GM12878 (cell line): ENCODE measurements around the gene SF3A1. TPM values are rescaled to one million over a fixed set of nuclear protein-coding genes. Genes with fewer than 3 reads are reported as not detected.

Source experiments
- ATAC-seq: fragments of 200-7000 bp; cut with Tn5 transposase; 3 replicates; pipeline ENCODE4 v1.9.1; 2020; ENCODE audit warnings: mild to moderate bottlenecking, moderate library complexity
- BruUV-seq: library from RNA; stranded (reverse); fragments of 400-500 nt; replicated peaks from 2 replicates; lab custom pipeline; 2021; lab: Mats Ljungman, UMichigan
- CTCF ChIA-PET: fragments of 300-600 bp; sonication (Branson Sonifier 250); formaldehyde crosslinking; extraction: SDS; loops from one replicate; lab custom pipeline; 2021; ENCODE audit warnings: inconsistent platforms; lab: Yijun Ruan, JAX
- POLR2A ChIA-PET: fragments of 350-600 bp; formaldehyde crosslinking; extraction: SDS; loops from one replicate; lab custom pipeline; 2021; ENCODE audit warnings: inconsistent platforms; lab: Charles Lee
- RAD21 ChIA-PET: fragments of 300-600 bp; sonication (Branson Sonifier 250); formaldehyde crosslinking; loops from one replicate; lab custom pipeline; 2023; ENCODE audit warnings: antibody characterized with exemption; ENCODE audit not compliant: unreplicated experiment; lab: Charles Lee
- SMC1A ChIA-PET: fragments of 300-600 bp; sonication (Branson Sonifier 250); formaldehyde crosslinking; loops from one replicate; lab custom pipeline; 2023; ENCODE audit not compliant: unreplicated experiment, uncharacterized antibody; lab: Charles Lee
- DNase-seq: peaks from one replicate; pipeline ENCODE4 v3.0.0-alpha.2; 2011; ENCODE audit warnings: low read depth, low spot score
- FAIRE-seq: peaks from 3 replicates; lab custom pipeline; 2011; peaks lifted over from hg19 to GRCh38; lab: Jason Lieb, UNC
- H2AFZ ChIP-seq: 2 replicates; pipeline ENCODE4 v1.6.0; 2011; ENCODE audit warnings: low read depth, low read length, control low read depth; ENCODE audit not compliant: control insufficient read depth
- H3K27ac ChIP-seq: 2 replicates; pipeline ENCODE4 v1.5.1; 2011; ENCODE audit warnings: control low read depth; ENCODE audit not compliant: control insufficient read depth, insufficient read depth
- H3K27me3 ChIP-seq, 2 experiments: replicated peaks in 1 of 2; 2 replicates each; pipeline versions ENCODE4 v1.6.0 to v1.6.1; 2011; ENCODE audit warnings: low read length in 1 of 2; ENCODE audit not compliant: control insufficient read depth in 2 of 2, insufficient read depth in 2 of 2
- H3K36me3 ChIP-seq, 2 experiments: 2 replicates each; pipeline ENCODE4 v1.5.1; 2011; ENCODE audit warnings: low read length in 1 of 2; ENCODE audit not compliant: control insufficient read depth in 2 of 2, insufficient read depth in 2 of 2
- H3K4me1 ChIP-seq: 2 replicates; pipeline ENCODE4 v1.6.1; 2011; ENCODE audit warnings: mild to moderate bottlenecking, low read length, moderate library complexity, mixed read lengths; ENCODE audit not compliant: control insufficient read depth, insufficient read depth
- H3K4me2 ChIP-seq: 2 replicates; pipeline ENCODE4 v1.6.0; 2011; ENCODE audit warnings: control low read depth; ENCODE audit not compliant: control insufficient read depth, insufficient read depth
- H3K4me3 ChIP-seq: fragments of 200-600 bp; sonication (generic); 2 replicates; pipeline ENCODE4 v1.5.1; 2016
- H3K79me2 ChIP-seq: 2 replicates; pipeline ENCODE4 v1.6.0; 2011; ENCODE audit warnings: low read length; ENCODE audit not compliant: control insufficient read depth, insufficient read depth
- H3K9ac ChIP-seq: 2 replicates; pipeline ENCODE4 v1.8.0; 2011; ENCODE audit warnings: low read length, control low read depth, mixed read lengths; ENCODE audit not compliant: control insufficient read depth, insufficient read depth
- H3K9me3 ChIP-seq: replicated peaks from 3 replicates; pipeline ENCODE4 v1.5.1; 2011; ENCODE audit warnings: mild to moderate bottlenecking, low read length; ENCODE audit not compliant: control insufficient read depth, insufficient read depth
- H4K20me1 ChIP-seq: 2 replicates; pipeline ENCODE4 v1.6.0; 2011; ENCODE audit not compliant: control insufficient read depth, insufficient read depth
- E4F1 ChIP-seq: fragments of 450-650 bp; IDR thresholded peaks from 2 replicates; pipeline ENCODE4 v1.6.1; 2018; ENCODE audit warnings: borderline replicate concordance, mild to moderate bottlenecking; ENCODE audit not compliant: partially characterized antibody
- POLR2A ChIP-seq: IDR thresholded peaks from 2 replicates; pipeline ENCODE4 v1.6.1; 2011; ENCODE audit warnings: low read depth, mild to moderate bottlenecking, low read length
- REST ChIP-seq: IDR thresholded peaks from 2 replicates; pipeline ENCODE4 v1.6.1; 2012; ENCODE audit warnings: mild to moderate bottlenecking, low read depth, low read length
- WGBS: methylation state at CpG from one replicate; pipeline ENCODE4 v1.1.6; 2016; ENCODE audit warnings: low lambda C conversion rate; ENCODE audit not compliant: insufficient replicate concordance, insufficient coverage; ENCODE audit errors: missing lambda C conversion rate; 5-methylcytosine and 5-hydroxymethylcytosine counted together
- in situ Hi-C: fragments of 300-500 bp; cut with MboI; formaldehyde crosslinking; loops from 9 replicates; pipeline ENCODE4 v1.14.3; 2018; ENCODE audit warnings: mixed read lengths
- intact Hi-C: fragments of 100-400 bp; cut with micrococcal nuclease; formaldehyde crosslinking; loops from one replicate; pipeline ENCODE4 v1.14.2; 2022; ENCODE audit not compliant: unreplicated experiment
- polyA plus RNA-seq, 11 experiments: library from polyadenylated mRNA; depleted of rRNA in 4 of 11; unstranded in 6 of 11; stranded (reverse) in 5 of 11; fragments of >200 nt; fragmentation: Nextera tagmentation in 4 of 11; fragmentation: Illumina TruSeq in 1 of 11; extraction: Ambion mirVana in 4 of 11; extraction: Trizol in 1 of 11; gene quantifications; 1 replicate in 1 of 11; 2 replicates in 10 of 11; pipeline versions ENCODE4 v1.2.1 to v1.2.3, GENCODE V29; 2011 to 2016; ENCODE audit warnings: inconsistent platforms in 2 of 11, missing spikeins in 2 of 11, low read depth in 1 of 11
- total RNA-seq, 4 experiments: library from RNA; depleted of rRNA in 3 of 4; stranded (reverse); fragments of >200 nt in 3 of 4; fragmentation: Illumina TruSeq in 1 of 4; extraction: Trizol in 1 of 4; gene quantifications; 2 replicates each; pipeline versions ENCODE4 v1.2.1 to v1.2.3, GENCODE V29; 2013 to 2021
- TF ChIP-seq, protein P1 (sequence below): fragments of 450-650 bp; formaldehyde crosslinking; IDR thresholded peaks from 2 replicates; pipeline ENCODE4 v1.4.0; 2020; ENCODE audit warnings: mild to moderate bottlenecking, moderate library complexity
- TF ChIP-seq, protein P2 (sequence below): fragments of 450-650 bp; IDR thresholded peaks from 2 replicates; pipeline ENCODE4 v1.6.1; 2017; ENCODE audit warnings: mild to moderate bottlenecking, low read depth, inconsistent platforms; ENCODE audit not compliant: poor library complexity, severe bottlenecking

The SF3A1 gene
- total and polyA plus RNA-seq, 10 of the 15 experiments (the other 5 are each of a cell fraction or from before 2014, with no cell fraction given), result 10.4 to 239 (median 46.0) TPM

DNA sequence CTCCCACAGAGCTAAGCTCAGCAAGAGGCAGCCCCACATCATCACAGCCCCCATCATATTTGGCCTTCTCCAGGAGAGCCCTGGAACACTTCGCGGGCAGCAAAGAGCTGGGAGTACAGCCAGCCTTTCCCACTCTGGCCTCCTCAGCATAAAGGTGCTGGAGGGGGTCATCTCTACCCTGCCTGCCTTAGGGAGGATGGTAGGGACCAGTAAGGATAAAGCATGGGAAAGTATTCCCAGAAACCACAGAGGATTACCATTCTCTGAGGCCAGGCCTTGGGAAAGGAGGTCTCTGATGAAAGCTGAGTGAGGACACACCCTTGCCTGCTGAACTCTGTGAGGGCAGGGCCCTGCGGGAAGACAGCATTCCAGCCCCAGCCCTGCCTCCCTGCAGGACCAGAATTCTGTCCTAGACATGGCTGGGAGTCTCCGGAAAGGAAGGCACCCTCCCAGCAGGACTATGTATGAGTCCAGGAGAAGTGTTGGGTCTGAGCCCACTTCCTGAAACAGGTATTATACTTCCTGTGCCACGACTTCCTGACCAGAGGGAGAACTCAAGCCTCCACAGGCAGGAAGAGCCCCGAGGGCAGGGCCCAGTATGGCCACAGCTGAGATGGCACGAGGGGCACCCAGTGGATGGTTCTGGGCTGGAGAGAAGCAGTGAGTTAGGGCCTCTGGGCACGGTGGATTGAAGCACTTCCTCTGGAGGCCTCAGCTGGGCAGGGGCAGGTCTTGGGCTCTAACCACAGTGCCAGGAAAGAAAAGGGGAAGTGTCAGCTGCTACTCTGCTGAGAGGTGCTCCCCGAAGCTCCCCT, 54.5 kb downstream of the SF3A1 start (continued):
- TF ChIP-seq REST, result no peak

GRCh38 chr22:30299322-30299721, 57.4 kb downstream of the SF3A1 start:
- CTCF ChIA-PET, result interaction anchor here (18.4 kb wide), 1 partner anchor 10 kb away, joined by 177 read pairs; the partner anchor contains the start of gene CASTOR1
- 92% methylated on average over 13 of the region's 13 CpGs for WGBS
- intact Hi-C loops (no loop called here), in situ Hi-C loops (no loop called here)
- BruUV-seq, result no TSS peak
- ATAC-seq (no peak), FAIRE-seq (no peak), DNase-seq (no peak)
- Histone ChIP-seq H3K27me3 (no peaks in the 10 kb centered on the region), H2AFZ (no peak overlapping the region), H3K4me2 (no peak overlapping the region), H3K27ac (no peak overlapping the region), H3K9me3 (no peaks in the 10 kb centered on the region), H4K20me1 (no peaks in the 10 kb centered on the region), H3K79me2 (peaks cover 4% of the 10 kb centered on the region), H3K4me3 (no peak overlapping the region), H3K36me3 (peaks cover 26 to 42% of the 10 kb centered on the region in 2 experiments; a peak in 3 of 4 replicates), H3K4me1 (peaks cover 24% of the 10 kb centered on the region), H3K9ac (no peak overlapping the region)
- SMC1A ChIA-PET, result interaction anchor here (1.5 kb wide), 1 partner anchor 11 kb away, joined by 3 read pairs; no protein-coding TSS in a partner anchor
- POLR2A ChIA-PET, result no interaction called here
- RAD21 ChIA-PET, result no interaction called here
- TF ChIP-seq POLR2A (no peak), E4F1 (no peak)
- TF ChIP-seq, protein P1, sequence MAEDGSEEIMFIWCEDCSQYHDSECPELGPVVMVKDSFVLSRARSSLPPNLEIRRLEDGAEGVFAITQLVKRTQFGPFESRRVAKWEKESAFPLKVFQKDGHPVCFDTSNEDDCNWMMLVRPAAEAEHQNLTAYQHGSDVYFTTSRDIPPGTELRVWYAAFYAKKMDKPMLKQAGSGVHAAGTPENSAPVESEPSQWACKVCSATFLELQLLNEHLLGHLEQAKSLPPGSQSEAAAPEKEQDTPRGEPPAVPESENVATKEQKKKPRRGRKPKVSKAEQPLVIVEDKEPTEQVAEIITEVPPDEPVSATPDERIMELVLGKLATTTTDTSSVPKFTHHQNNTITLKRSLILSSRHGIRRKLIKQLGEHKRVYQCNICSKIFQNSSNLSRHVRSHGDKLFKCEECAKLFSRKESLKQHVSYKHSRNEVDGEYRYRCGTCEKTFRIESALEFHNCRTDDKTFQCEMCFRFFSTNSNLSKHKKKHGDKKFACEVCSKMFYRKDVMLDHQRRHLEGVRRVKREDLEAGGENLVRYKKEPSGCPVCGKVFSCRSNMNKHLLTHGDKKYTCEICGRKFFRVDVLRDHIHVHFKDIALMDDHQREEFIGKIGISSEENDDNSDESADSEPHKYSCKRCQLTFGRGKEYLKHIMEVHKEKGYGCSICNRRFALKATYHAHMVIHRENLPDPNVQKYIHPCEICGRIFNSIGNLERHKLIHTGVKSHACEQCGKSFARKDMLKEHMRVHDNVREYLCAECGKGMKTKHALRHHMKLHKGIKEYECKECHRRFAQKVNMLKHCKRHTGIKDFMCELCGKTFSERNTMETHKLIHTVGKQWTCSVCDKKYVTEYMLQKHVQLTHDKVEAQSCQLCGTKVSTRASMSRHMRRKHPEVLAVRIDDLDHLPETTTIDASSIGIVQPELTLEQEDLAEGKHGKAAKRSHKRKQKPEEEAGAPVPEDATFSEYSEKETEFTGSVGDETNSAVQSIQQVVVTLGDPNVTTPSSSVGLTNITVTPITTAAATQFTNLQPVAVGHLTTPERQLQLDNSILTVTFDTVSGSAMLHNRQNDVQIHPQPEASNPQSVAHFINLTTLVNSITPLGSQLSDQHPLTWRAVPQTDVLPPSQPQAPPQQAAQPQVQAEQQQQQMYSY (CRISPR knock-in tag), result no peak
- TF ChIP-seq, protein P2, sequence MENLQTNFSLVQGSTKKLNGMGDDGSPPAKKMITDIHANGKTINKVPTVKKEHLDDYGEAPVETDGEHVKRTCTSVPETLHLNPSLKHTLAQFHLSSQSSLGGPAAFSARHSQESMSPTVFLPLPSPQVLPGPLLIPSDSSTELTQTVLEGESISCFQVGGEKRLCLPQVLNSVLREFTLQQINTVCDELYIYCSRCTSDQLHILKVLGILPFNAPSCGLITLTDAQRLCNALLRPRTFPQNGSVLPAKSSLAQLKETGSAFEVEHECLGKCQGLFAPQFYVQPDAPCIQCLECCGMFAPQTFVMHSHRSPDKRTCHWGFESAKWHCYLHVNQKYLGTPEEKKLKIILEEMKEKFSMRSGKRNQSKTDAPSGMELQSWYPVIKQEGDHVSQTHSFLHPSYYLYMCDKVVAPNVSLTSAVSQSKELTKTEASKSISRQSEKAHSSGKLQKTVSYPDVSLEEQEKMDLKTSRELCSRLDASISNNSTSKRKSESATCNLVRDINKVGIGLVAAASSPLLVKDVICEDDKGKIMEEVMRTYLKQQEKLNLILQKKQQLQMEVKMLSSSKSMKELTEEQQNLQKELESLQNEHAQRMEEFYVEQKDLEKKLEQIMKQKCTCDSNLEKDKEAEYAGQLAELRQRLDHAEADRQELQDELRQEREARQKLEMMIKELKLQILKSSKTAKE, result no peak
